Uterus (tissue), 2 donors: Measurements from ENCODE around the gene GP2.

ENCODE experiments used
- POLR2A ChIP-seq, 2 donors: fragments of 450-650 bp; IDR thresholded peaks; one replicate each; pipeline ENCODE4 v1.6.1; 2016; ENCODE audit warnings: antibody characterized with exemption in 2 of 2, mild to moderate bottlenecking in 1 of 2, moderate library complexity in 1 of 2
- TF ChIP-seq, protein P1 (sequence below), 4 experiments: fragments of 200-600 bp in 2 of 4; fragments of 450-650 bp in 2 of 4; sonication (generic) in 2 of 4; IDR thresholded peaks; one replicate each; pipeline ENCODE4 v1.5.1; 2016 to 2019; ENCODE audit warnings: antibody characterized with exemption in 4 of 4, mild to moderate bottlenecking in 2 of 4, moderate library complexity in 1 of 4

DNA sequence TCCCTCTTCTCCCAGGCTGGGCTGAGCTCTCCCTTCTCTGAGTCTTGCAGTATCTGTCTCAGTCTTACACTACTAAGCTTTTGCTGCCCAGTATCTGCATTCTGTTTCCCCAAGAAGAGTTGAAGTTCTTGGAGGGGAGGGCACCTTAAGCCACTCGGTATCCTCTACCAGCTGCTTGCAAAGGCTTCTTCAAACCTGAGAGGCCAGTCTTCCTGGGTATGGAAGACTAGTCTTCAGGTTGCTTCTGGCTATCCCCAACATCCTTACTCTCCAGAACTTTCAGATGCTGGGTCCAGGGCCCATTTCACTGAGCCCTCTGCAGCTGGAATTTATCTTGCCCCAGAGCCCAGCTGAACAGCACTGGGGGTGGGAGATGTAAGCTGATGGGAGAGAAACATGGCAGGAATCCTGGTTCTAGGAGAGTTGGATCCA, 20.1 kb downstream of the GP2 start:
- no peak for TF ChIP-seq POLR2A (IDR thresholded peaks at IDR 0.05)
- TF ChIP-seq, protein P1, sequence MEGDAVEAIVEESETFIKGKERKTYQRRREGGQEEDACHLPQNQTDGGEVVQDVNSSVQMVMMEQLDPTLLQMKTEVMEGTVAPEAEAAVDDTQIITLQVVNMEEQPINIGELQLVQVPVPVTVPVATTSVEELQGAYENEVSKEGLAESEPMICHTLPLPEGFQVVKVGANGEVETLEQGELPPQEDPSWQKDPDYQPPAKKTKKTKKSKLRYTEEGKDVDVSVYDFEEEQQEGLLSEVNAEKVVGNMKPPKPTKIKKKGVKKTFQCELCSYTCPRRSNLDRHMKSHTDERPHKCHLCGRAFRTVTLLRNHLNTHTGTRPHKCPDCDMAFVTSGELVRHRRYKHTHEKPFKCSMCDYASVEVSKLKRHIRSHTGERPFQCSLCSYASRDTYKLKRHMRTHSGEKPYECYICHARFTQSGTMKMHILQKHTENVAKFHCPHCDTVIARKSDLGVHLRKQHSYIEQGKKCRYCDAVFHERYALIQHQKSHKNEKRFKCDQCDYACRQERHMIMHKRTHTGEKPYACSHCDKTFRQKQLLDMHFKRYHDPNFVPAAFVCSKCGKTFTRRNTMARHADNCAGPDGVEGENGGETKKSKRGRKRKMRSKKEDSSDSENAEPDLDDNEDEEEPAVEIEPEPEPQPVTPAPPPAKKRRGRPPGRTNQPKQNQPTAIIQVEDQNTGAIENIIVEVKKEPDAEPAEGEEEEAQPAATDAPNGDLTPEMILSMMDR (IDR thresholded peaks at IDR 0.05): no peak
